Measurements from ENCODE around the gene PARP8.

PARP8 gene

DNA sequence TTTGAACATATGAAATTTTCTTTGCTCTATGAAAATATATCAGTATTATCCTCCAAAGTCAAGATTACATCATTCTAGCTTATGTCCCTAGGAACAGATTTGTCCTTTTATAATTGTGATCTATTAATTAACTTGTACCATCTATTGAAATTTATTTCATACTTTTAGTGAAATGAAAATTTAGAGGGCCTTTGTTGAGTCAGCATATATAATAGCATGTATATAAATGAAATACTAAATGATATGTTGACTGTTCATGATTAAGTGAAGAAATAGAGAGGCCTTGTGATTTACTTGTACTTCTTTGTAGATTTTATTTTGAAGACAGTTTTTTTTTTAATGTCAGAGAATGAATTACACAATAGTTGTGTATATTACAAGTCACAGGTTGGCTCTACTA is 86.4 kb downstream of the PARP8 start:
- Histone ChIP-seq H3K14ac (ENCODE audit: low read length in 2 of 2) (no peak overlapping the region), H3K4me3 (ENCODE audit: insufficient read depth in 1 of 2, low read depth in 1 of 2, low read length in 2 of 2) (no peak overlapping the region), H3K18ac (ENCODE audit: low read depth in 1 of 2, low read length in 2 of 2) (no peak overlapping the region), H4K91ac (ENCODE audit: low read length) (no peak overlapping the region), H2AFZ (ENCODE audit: low read depth, low read length) (no peak overlapping the region), H4K8ac (ENCODE audit: low read length) (no peak overlapping the region), H2AK5ac (ENCODE audit: low read length, severe bottlenecking) (no peak overlapping the region), H2BK12ac (ENCODE audit: low read length in 2 of 2) (no peak overlapping the region), H3K27me3 (ENCODE audit: control insufficient read depth in 1 of 2, insufficient read depth in 1 of 2, low read length in 2 of 2) (no peaks in the 10 kb centered on the region), H3K4ac (ENCODE audit: low read depth in 1 of 2, low read length in 2 of 2) (no peak overlapping the region), H3K27ac (ENCODE audit: low read length, poor library complexity, severe bottlenecking) (no peak overlapping the region), H3K23ac (ENCODE audit: low read length in 2 of 2) (no peak overlapping the region), H2BK15ac (ENCODE audit: low read depth, poor library complexity, severe bottlenecking) (no peak overlapping the region), H3K4me2 (ENCODE audit: low read length, poor library complexity, severe bottlenecking) (no peak overlapping the region), H2BK5ac (ENCODE audit: low read depth, low read length, poor library complexity, severe bottlenecking) (no peak overlapping the region), H2BK120ac (ENCODE audit: low read depth, low read length) (no peak overlapping the region), H3K9ac (ENCODE audit: low read length) (no peak overlapping the region), H3K36me3 (ENCODE audit: control insufficient read depth in 1 of 2, insufficient read depth in 2 of 2, low read depth in 1 of 2, low read length in 2 of 2) (no peaks in the 10 kb centered on the region), H3K4me1 (ENCODE audit: control insufficient read depth, insufficient read depth, low read depth, low read length) (no peaks in the 10 kb centered on the region), H3K79me1 (replicated peaks; ENCODE audit: low read length, poor library complexity, severe bottlenecking) (no peaks in the 10 kb centered on the region), H3K9me3 (ENCODE audit: control insufficient read depth, low read length) (no peaks in the 10 kb centered on the region)
- DNase-seq, result no peak

DNA sequence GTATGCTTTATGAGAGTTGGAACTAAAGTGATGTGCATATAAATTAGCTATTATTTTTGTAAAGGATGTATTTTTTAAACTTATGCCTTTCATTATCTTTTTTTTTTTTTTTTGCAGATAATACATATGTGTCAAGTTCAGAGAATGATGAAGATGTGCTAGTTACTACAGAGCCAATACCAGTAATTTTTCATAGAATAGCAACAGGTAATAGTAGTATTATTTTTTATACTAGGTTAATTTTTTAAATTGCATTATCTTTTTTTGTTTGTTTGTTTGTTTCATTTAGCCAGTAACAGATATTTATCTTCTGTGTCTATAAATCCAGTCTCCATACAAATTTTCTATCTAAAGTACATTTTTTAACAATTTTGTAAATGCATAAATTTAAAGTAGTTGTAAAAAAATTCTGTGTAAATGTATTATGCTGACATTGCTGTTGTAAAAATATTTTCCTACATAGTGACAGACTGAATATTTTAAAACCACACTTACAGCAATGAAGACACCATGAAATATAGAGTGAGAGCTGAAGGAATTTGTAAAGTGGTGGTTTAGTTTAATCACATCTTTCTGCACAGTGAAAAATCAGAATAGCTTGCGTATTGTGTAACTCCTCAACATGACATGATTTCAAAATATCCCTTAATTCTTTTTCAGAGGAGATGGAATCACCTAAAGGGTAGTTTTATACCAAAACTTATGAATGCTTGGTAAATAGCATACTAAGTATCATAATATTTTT is 93.3 kb downstream of the PARP8 start:
- Histone ChIP-seq H3K27ac (ENCODE audit: low read length, poor library complexity, severe bottlenecking) (no peak overlapping the region), H3K23ac (ENCODE audit: low read length in 2 of 2) (no peak overlapping the region), H2AFZ (ENCODE audit: low read depth, low read length) (no peak overlapping the region), H2BK15ac (ENCODE audit: low read depth, poor library complexity, severe bottlenecking) (no peak overlapping the region), H2BK12ac (ENCODE audit: low read length in 2 of 2) (no peak overlapping the region), H3K9me3 (ENCODE audit: control insufficient read depth, low read length) (no peaks in the 10 kb centered on the region), H2BK120ac (ENCODE audit: low read depth, low read length) (no peak overlapping the region), H4K8ac (ENCODE audit: low read length) (no peak overlapping the region), H3K4me3 (ENCODE audit: insufficient read depth in 1 of 2, low read depth in 1 of 2, low read length in 2 of 2) (no peak overlapping the region), H2BK5ac (ENCODE audit: low read depth, low read length, poor library complexity, severe bottlenecking) (no peak overlapping the region), H3K18ac (ENCODE audit: low read depth in 1 of 2, low read length in 2 of 2) (no peak overlapping the region), H3K27me3 (ENCODE audit: control insufficient read depth in 1 of 2, insufficient read depth in 1 of 2, low read length in 2 of 2) (no peaks in the 10 kb centered on the region), H3K36me3 (ENCODE audit: control insufficient read depth in 1 of 2, insufficient read depth in 2 of 2, low read depth in 1 of 2, low read length in 2 of 2) (peaks cover 0 to 6% of the 10 kb centered on the region in 2 experiments), H3K79me1 (replicated peaks; ENCODE audit: low read length, poor library complexity, severe bottlenecking) (peaks cover 3% of the 10 kb centered on the region), H4K91ac (ENCODE audit: low read length) (no peak overlapping the region), H3K4me2 (ENCODE audit: low read length, poor library complexity, severe bottlenecking) (no peak overlapping the region), H3K4ac (ENCODE audit: low read depth in 1 of 2, low read length in 2 of 2) (no peak overlapping the region), H2AK5ac (ENCODE audit: low read length, severe bottlenecking) (no peak overlapping the region), H3K9ac (ENCODE audit: low read length) (no peak overlapping the region), H3K4me1 (ENCODE audit: control insufficient read depth, insufficient read depth, low read depth, low read length) (no peaks in the 10 kb centered on the region), H3K14ac (ENCODE audit: low read length in 2 of 2) (no peak overlapping the region)
- DNase-seq, result no peak
- no CpG with 5 or more reads among the region's 1 CpG for WGBS

DNA sequence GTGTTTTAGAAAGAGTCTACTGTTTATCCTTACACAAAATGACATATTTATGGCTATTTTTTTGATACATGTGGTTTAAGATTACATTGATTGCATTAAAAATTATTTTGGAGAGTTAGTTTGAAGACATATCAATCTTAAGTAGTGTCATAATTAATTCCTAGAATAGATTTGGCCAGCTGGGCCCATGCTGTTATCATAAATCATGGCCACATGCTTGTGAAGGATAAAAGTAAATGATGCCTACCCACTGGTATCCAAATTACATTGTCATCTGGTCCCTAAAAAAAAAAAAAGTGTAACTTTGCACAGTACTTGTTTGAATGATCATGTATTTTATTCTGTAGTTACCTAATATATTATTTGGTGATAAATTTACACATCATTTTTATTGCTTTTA is 96.9 kb downstream of the PARP8 start:
- H3K4me2 ChIP-seq (ENCODE audit: low read length, poor library complexity, severe bottlenecking), result no peak overlapping the region
- H3K4ac ChIP-seq (ENCODE audit: low read depth in 1 of 2, low read length in 2 of 2), result no peak overlapping the region
- no peak overlapping the region for H3K14ac ChIP-seq (ENCODE audit: low read length in 2 of 2)
- H3K9ac ChIP-seq (ENCODE audit: low read length), result no peak overlapping the region
- no peak overlapping the region for H3K4me3 ChIP-seq (ENCODE audit: insufficient read depth in 1 of 2, low read depth in 1 of 2, low read length in 2 of 2)
- H3K18ac ChIP-seq (ENCODE audit: low read depth in 1 of 2, low read length in 2 of 2), result no peak overlapping the region
- no peaks in the 10 kb centered on the region for H3K9me3 ChIP-seq (ENCODE audit: control insufficient read depth, low read length)
- H2AFZ ChIP-seq (ENCODE audit: low read depth, low read length), result no peak overlapping the region
- H2BK120ac ChIP-seq (ENCODE audit: low read depth, low read length), result no peak overlapping the region
- H4K91ac ChIP-seq (ENCODE audit: low read length), result no peak overlapping the region
- H2BK5ac ChIP-seq (ENCODE audit: low read depth, low read length, poor library complexity, severe bottlenecking), result no peak overlapping the region
- no peak overlapping the region for H2AK5ac ChIP-seq (ENCODE audit: low read length, severe bottlenecking)
- H3K27me3 ChIP-seq (ENCODE audit: control insufficient read depth in 1 of 2, insufficient read depth in 1 of 2, low read length in 2 of 2), result no peaks in the 10 kb centered on the region
- peaks cover 0 to 6% of the 10 kb centered on the region in 2 experiments for H3K36me3 ChIP-seq (ENCODE audit: control insufficient read depth in 1 of 2, insufficient read depth in 2 of 2, low read depth in 1 of 2, low read length in 2 of 2)
- no peak for DNase-seq
- H2BK12ac ChIP-seq (ENCODE audit: low read length in 2 of 2), result no peak overlapping the region
- no peak overlapping the region for H2BK15ac ChIP-seq (ENCODE audit: low read depth, poor library complexity, severe bottlenecking)
- H3K79me1 ChIP-seq (replicated peaks; ENCODE audit: low read length, poor library complexity, severe bottlenecking), result peaks cover 3% of the 10 kb centered on the region
- H4K8ac ChIP-seq (ENCODE audit: low read length), result no peak overlapping the region
- H3K4me1 ChIP-seq (ENCODE audit: control insufficient read depth, insufficient read depth, low read depth, low read length), result no peaks in the 10 kb centered on the region
- no peak overlapping the region for H3K23ac ChIP-seq (ENCODE audit: low read length in 2 of 2)
- H3K27ac ChIP-seq (ENCODE audit: low read length, poor library complexity, severe bottlenecking), result no peak overlapping the region

DNA sequence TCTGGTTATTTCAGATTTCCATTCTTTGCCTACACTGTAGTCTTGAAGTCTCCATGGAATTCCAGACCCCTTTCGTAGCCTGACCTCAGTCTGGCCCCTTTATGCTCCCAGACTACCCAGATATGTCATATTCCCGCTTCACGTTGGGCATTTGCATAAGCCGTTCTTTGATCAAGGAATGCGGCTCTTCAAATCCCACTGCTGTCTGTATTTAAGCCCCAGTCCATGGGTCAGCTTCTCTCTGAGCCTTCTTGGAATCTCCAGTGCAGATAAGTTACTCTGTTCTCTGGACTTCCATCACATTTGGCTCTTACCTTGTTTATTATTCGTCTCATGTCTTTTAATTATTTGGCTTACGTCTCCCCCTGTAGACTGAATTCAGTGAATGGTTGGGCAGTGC is 97.4 kb downstream of the PARP8 start:
- no peaks in the 10 kb centered on the region for H3K4me1 ChIP-seq (ENCODE audit: control insufficient read depth, insufficient read depth, low read depth, low read length)
- H3K14ac ChIP-seq (ENCODE audit: low read length in 2 of 2), result no peak overlapping the region
- no peak for DNase-seq
- no peak overlapping the region for H2BK12ac ChIP-seq (ENCODE audit: low read length in 2 of 2)
- peaks cover 0 to 6% of the 10 kb centered on the region in 2 experiments for H3K36me3 ChIP-seq (ENCODE audit: control insufficient read depth in 1 of 2, insufficient read depth in 2 of 2, low read depth in 1 of 2, low read length in 2 of 2)
- no peak overlapping the region for H2BK5ac ChIP-seq (ENCODE audit: low read depth, low read length, poor library complexity, severe bottlenecking)
- no peak overlapping the region for H4K8ac ChIP-seq (ENCODE audit: low read length)
- no peaks in the 10 kb centered on the region for H3K9me3 ChIP-seq (ENCODE audit: control insufficient read depth, low read length)
- H3K23ac ChIP-seq (ENCODE audit: low read length in 2 of 2), result no peak overlapping the region
- WGBS, result 95% methylated on average over 7 of the region's 7 CpGs
- H2BK120ac ChIP-seq (ENCODE audit: low read depth, low read length), result no peak overlapping the region
- no peak overlapping the region for H3K4me2 ChIP-seq (ENCODE audit: low read length, poor library complexity, severe bottlenecking)
- no peak overlapping the region for H2AFZ ChIP-seq (ENCODE audit: low read depth, low read length)
- H3K79me1 ChIP-seq (replicated peaks; ENCODE audit: low read length, poor library complexity, severe bottlenecking), result peaks cover 3% of the 10 kb centered on the region
- no peak overlapping the region for H3K4ac ChIP-seq (ENCODE audit: low read depth in 1 of 2, low read length in 2 of 2)
- no peak overlapping the region for H4K91ac ChIP-seq (ENCODE audit: low read length)
- no peak overlapping the region for H3K18ac ChIP-seq (ENCODE audit: low read depth in 1 of 2, low read length in 2 of 2)
- H2AK5ac ChIP-seq (ENCODE audit: low read length, severe bottlenecking), result no peak overlapping the region
- no peaks in the 10 kb centered on the region for H3K27me3 ChIP-seq (ENCODE audit: control insufficient read depth in 1 of 2, insufficient read depth in 1 of 2, low read length in 2 of 2)
- H2BK15ac ChIP-seq (ENCODE audit: low read depth, poor library complexity, severe bottlenecking), result no peak overlapping the region
- H3K9ac ChIP-seq (ENCODE audit: low read length), result no peak overlapping the region
- no peak overlapping the region for H3K4me3 ChIP-seq (ENCODE audit: insufficient read depth in 1 of 2, low read depth in 1 of 2, low read length in 2 of 2)
- H3K27ac ChIP-seq (ENCODE audit: low read length, poor library complexity, severe bottlenecking), result no peak overlapping the region

All from mesenchymal stem cell (in vitro differentiated cells and primary cell).